WTC11 (cell line): ENCODE results near the gene UCK2.

Experiments used
- AR ChIP-seq: fragments of 250-450 bp; sonication (Bioruptor Pico); IDR thresholded peaks from 2 replicates; pipeline ENCODE4 v1.9.0; 2021; ENCODE audit warnings: mild to moderate bottlenecking
- CBFB ChIP-seq: sonication (generic); formaldehyde crosslinking; IDR thresholded peaks from 2 replicates; pipeline ENCODE4 v1.8.1; 2022; ENCODE audit warnings: mild to moderate bottlenecking, low read depth, missing genetic modification reagents
- CREB1 ChIP-seq: sonication (generic); formaldehyde crosslinking; IDR thresholded peaks from 2 replicates; pipeline ENCODE4 v1.8.0; 2023; ENCODE audit warnings: mild to moderate bottlenecking, missing genetic modification reagents
- ETV6 ChIP-seq: sonication (generic); formaldehyde crosslinking; IDR thresholded peaks from 2 replicates; pipeline ENCODE4 v1.8.1; 2022; ENCODE audit warnings: mild to moderate bottlenecking, missing genetic modification reagents
- FOXK1 ChIP-seq: sonication (generic); formaldehyde crosslinking; IDR thresholded peaks from 2 replicates; pipeline ENCODE4 v1.8.0; 2022; ENCODE audit warnings: mild to moderate bottlenecking, moderate library complexity, missing genetic modification reagents
- IRF2 ChIP-seq: sonication (generic); formaldehyde crosslinking; IDR thresholded peaks from 2 replicates; pipeline ENCODE4 v1.8.0; 2022; ENCODE audit warnings: low read depth, missing genetic modification reagents, borderline replicate concordance
- MAX ChIP-seq: sonication (generic); formaldehyde crosslinking; IDR thresholded peaks from 2 replicates; pipeline ENCODE4 v1.8.0; 2022; ENCODE audit warnings: mild to moderate bottlenecking, missing genetic modification reagents
- TP53 ChIP-seq: sonication (generic); formaldehyde crosslinking; IDR thresholded peaks from 2 replicates; pipeline ENCODE4 v1.8.1; 2023; ENCODE audit warnings: mild to moderate bottlenecking, missing genetic modification reagents
- TF ChIP-seq, protein P1 (sequence below): fragments of 200-600 bp; IDR thresholded peaks from 2 replicates; pipeline ENCODE4 v1.8.0; 2022; ENCODE audit warnings: antibody characterized with exemption
- TF ChIP-seq, protein P2 (sequence below): sonication (generic); formaldehyde crosslinking; IDR thresholded peaks from 2 replicates; pipeline ENCODE4 v1.8.1; 2023; ENCODE audit warnings: mild to moderate bottlenecking, missing genetic modification reagents, moderate library complexity
- TF ChIP-seq, protein P3 (sequence below): sonication (generic); formaldehyde crosslinking; IDR thresholded peaks from 2 replicates; pipeline ENCODE4 v1.8.0; 2022; ENCODE audit warnings: mild to moderate bottlenecking, missing genetic modification reagents

DNA sequence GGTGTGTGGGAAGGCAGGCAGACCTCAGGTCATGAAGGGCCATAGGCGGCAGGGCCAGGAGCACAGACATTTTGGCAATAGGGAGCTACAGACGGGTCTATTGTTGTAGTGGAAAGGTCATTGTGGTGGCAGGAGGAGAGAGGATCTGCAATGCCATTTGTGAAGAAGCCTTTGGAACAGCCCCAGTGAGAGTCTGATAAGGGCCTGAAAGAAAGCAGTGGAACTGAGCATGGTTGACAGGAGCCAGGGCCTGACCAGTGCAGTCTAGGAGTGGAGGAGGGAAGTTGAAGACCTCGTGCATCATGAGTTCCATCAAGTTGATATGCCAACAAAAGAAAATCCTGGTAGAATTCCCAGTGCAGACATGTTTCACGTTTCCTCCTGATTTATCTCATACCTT, 65.5 kb downstream of the UCK2 start:
- TF ChIP-seq IRF2 (CRISPR knock-in tag) = no peak
- TF ChIP-seq MAX (CRISPR knock-in tag) = no peak
- no peak for TF ChIP-seq CBFB (CRISPR knock-in tag)
- no peak for TF ChIP-seq ETV6 (CRISPR knock-in tag)
- TF ChIP-seq, protein P1, sequence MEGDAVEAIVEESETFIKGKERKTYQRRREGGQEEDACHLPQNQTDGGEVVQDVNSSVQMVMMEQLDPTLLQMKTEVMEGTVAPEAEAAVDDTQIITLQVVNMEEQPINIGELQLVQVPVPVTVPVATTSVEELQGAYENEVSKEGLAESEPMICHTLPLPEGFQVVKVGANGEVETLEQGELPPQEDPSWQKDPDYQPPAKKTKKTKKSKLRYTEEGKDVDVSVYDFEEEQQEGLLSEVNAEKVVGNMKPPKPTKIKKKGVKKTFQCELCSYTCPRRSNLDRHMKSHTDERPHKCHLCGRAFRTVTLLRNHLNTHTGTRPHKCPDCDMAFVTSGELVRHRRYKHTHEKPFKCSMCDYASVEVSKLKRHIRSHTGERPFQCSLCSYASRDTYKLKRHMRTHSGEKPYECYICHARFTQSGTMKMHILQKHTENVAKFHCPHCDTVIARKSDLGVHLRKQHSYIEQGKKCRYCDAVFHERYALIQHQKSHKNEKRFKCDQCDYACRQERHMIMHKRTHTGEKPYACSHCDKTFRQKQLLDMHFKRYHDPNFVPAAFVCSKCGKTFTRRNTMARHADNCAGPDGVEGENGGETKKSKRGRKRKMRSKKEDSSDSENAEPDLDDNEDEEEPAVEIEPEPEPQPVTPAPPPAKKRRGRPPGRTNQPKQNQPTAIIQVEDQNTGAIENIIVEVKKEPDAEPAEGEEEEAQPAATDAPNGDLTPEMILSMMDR = no peak
- no peak for TF ChIP-seq CREB1 (CRISPR knock-in tag)
- TF ChIP-seq, protein P2, sequence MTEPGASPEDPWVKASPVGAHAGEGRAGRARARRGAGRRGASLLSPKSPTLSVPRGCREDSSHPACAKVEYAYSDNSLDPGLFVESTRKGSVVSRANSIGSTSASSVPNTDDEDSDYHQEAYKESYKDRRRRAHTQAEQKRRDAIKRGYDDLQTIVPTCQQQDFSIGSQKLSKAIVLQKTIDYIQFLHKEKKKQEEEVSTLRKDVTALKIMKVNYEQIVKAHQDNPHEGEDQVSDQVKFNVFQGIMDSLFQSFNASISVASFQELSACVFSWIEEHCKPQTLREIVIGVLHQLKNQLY (CRISPR knock-in tag) = no peak
- no peak for TF ChIP-seq AR (CRISPR knock-in tag)
- TF ChIP-seq TP53 (CRISPR knock-in tag) = no peak
- TF ChIP-seq FOXK1 = no peak
- TF ChIP-seq, protein P3, sequence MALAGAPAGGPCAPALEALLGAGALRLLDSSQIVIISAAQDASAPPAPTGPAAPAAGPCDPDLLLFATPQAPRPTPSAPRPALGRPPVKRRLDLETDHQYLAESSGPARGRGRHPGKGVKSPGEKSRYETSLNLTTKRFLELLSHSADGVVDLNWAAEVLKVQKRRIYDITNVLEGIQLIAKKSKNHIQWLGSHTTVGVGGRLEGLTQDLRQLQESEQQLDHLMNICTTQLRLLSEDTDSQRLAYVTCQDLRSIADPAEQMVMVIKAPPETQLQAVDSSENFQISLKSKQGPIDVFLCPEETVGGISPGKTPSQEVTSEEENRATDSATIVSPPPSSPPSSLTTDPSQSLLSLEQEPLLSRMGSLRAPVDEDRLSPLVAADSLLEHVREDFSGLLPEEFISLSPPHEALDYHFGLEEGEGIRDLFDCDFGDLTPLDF (CRISPR knock-in tag) = no peak
